GM23338 (cell line): Measurements from ENCODE around the gene INO80.

Source experiments
- CREB1 ChIP-seq: fragments of 250-450 bp; sonication (Bioruptor Pico); IDR thresholded peaks from 2 replicates; pipeline ENCODE4 v1.5.0; 2020; ENCODE audit warnings: low read depth, mild to moderate bottlenecking, moderate library complexity
- JUNB ChIP-seq: IDR thresholded peaks from one replicate; pipeline ENCODE4 v1.6.1; 2016; ENCODE audit warnings: antibody characterized with exemption; ENCODE audit not compliant: unreplicated experiment
- POLR2AphosphoS5 ChIP-seq: IDR thresholded peaks from 2 replicates; pipeline ENCODE4 v1.6.1; 2016; ENCODE audit warnings: antibody characterized with exemption, low read depth
- REST ChIP-seq: IDR thresholded peaks from one replicate; pipeline ENCODE4 v1.6.1; 2018; ENCODE audit warnings: antibody characterized with exemption; ENCODE audit not compliant: unreplicated experiment
- TF ChIP-seq, protein P1 (sequence below), 2 experiments: fragments of 200-600 bp in 1 of 2; sonication (generic) in 1 of 2; conservative IDR thresholded peaks; 2 replicates each; pipeline versions ENCODE4 v1.5.1 to v1.6.1; 2016 to 2017; ENCODE audit warnings: antibody characterized with exemption in 2 of 2, low read depth in 2 of 2, mild to moderate bottlenecking in 2 of 2, moderate library complexity in 1 of 2

GRCh38 chr15:40958146-40958545 is 157.9 kb downstream of the INO80 start:
- no peak for TF ChIP-seq CREB1 (CRISPR knock-in tag)
- TF ChIP-seq, protein P1, sequence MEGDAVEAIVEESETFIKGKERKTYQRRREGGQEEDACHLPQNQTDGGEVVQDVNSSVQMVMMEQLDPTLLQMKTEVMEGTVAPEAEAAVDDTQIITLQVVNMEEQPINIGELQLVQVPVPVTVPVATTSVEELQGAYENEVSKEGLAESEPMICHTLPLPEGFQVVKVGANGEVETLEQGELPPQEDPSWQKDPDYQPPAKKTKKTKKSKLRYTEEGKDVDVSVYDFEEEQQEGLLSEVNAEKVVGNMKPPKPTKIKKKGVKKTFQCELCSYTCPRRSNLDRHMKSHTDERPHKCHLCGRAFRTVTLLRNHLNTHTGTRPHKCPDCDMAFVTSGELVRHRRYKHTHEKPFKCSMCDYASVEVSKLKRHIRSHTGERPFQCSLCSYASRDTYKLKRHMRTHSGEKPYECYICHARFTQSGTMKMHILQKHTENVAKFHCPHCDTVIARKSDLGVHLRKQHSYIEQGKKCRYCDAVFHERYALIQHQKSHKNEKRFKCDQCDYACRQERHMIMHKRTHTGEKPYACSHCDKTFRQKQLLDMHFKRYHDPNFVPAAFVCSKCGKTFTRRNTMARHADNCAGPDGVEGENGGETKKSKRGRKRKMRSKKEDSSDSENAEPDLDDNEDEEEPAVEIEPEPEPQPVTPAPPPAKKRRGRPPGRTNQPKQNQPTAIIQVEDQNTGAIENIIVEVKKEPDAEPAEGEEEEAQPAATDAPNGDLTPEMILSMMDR (conservative IDR thresholded peaks at IDR 0.05; ENCODE audit: low read depth in 2 of 2) = no peak
- peak; percentile 4; the same call in 1 of the 2 replicates for TF ChIP-seq POLR2AphosphoS5
- no peak for TF ChIP-seq JUNB
- no peak for TF ChIP-seq REST
